ENCODE measurements around the gene AJM1.

GRCh38 chr9:136852664-136853595, 10.7 kb downstream of the AJM1 start:
- no peak for TF ChIP-seq ESRRG (CRISPR knock-in tag; IDR thresholded peaks at IDR 0.05)
- no peak for TF ChIP-seq TCF4 (CRISPR knock-in tag; IDR thresholded peaks at IDR 0.05; ENCODE audit: borderline replicate concordance)
- TF ChIP-seq ZNF70 (CRISPR knock-in tag; IDR thresholded peaks at IDR 0.05): no peak
- TF ChIP-seq ZNF565 (CRISPR knock-in tag; conservative IDR thresholded peaks at IDR 0.05; ENCODE audit: low read depth): no peak
- no peak for TF ChIP-seq GLIS3 (CRISPR knock-in tag; IDR thresholded peaks at IDR 0.05)
- TF ChIP-seq CSDC2 (CRISPR knock-in tag; IDR thresholded peaks at IDR 0.05): no peak
- no peak for TF ChIP-seq CREB5 (CRISPR knock-in tag; IDR thresholded peaks at IDR 0.05; ENCODE audit: low read depth)
- no peak for TF ChIP-seq RARB (CRISPR knock-in tag; IDR thresholded peaks at IDR 0.05)
- TF ChIP-seq POU6F1 (CRISPR knock-in tag; IDR thresholded peaks at IDR 0.05; ENCODE audit: borderline replicate concordance, low read depth): no peak
- no peak for TF ChIP-seq BACH2 (CRISPR knock-in tag; IDR thresholded peaks at IDR 0.05; ENCODE audit: borderline replicate concordance)

Measured in SK-N-SH treated with all-trans-retinoic acid at 6 μM for 48 hours (cell line).